Breast epithelium (tissue), 4 donors: ENCODE results near the gene STARD13. TPM values are rescaled to one million over a fixed set of nuclear protein-coding genes. Genes with fewer than 3 reads are reported as not detected.
A peak's percentile ranks its signal among the peaks of the same experiment; 100 is the strongest.

Experiments used
- DNase-seq, 2 donors: peaks; one replicate each; pipeline ENCODE4 v3.0.0-alpha.2; 2019; ENCODE audit warnings: low spot score in 2 of 2
- H3K27ac ChIP-seq, 2 donors: fragments of 200-600 bp; sonication (generic) in 1 of 2; one replicate each; pipeline ENCODE4 v1.5.1; 2016 to 2019; ENCODE audit warnings: mild to moderate bottlenecking in 1 of 2
- H3K27me3 ChIP-seq, 2 donors: fragments of 200-600 bp; sonication (generic) in 1 of 2; one replicate each; pipeline versions ENCODE4 v1.5.1 to v1.6.0; 2017 to 2019; ENCODE audit warnings: control low read depth in 1 of 2, mild to moderate bottlenecking in 1 of 2
- H3K36me3 ChIP-seq: fragments of 200-600 bp; one replicate; pipeline ENCODE4 v1.5.1; 2019
- H3K4me1 ChIP-seq, 2 donors: fragments of 200-600 bp; sonication (generic); one replicate each; pipeline ENCODE4 v1.5.1; 2016 to 2019; ENCODE audit warnings: control low read depth in 1 of 2
- H3K4me3 ChIP-seq, 3 donors: fragments of 200-600 bp; sonication (generic); 1 replicate in 2 of 3; 2 replicates in 1 of 3; pipeline ENCODE4 v1.5.1; 2016 to 2019; ENCODE audit warnings: mild to moderate bottlenecking in 3 of 3, moderate library complexity in 2 of 3
- H3K9me3 ChIP-seq, 2 donors: fragments of 200-600 bp; sonication (generic) in 1 of 2; one replicate each; pipeline ENCODE4 v1.5.1; 2016 to 2019; ENCODE audit warnings: control low read depth in 1 of 2
- CTCF ChIP-seq, 3 donors: fragments of 450-650 bp; IDR thresholded peaks; one replicate each; pipeline ENCODE4 v1.5.1; 2016 to 2017; ENCODE audit warnings: antibody characterized with exemption in 3 of 3, mild to moderate bottlenecking in 3 of 3, moderate library complexity in 3 of 3
- POLR2A ChIP-seq: fragments of 450-650 bp; IDR thresholded peaks from one replicate; pipeline ENCODE4 v1.6.1; 2016; ENCODE audit warnings: antibody characterized with exemption, mild to moderate bottlenecking, moderate library complexity
- POLR2AphosphoS5 ChIP-seq, 3 donors: sonication (generic); formaldehyde crosslinking; IDR thresholded peaks; one replicate each; pipeline ENCODE4 v1.6.1; 2017; ENCODE audit warnings: antibody characterized with exemption in 3 of 3
- intact Hi-C: fragments of 100-400 bp; cut with DNase I; formaldehyde crosslinking; loops from one replicate; pipeline ENCODE4 v1.15.1; 2023; ENCODE audit warnings: low total_unique reads
- total RNA-seq, 3 donors: library from RNA; depleted of rRNA; stranded (reverse); fragments of >200 nt; gene quantifications; one replicate each; pipeline ENCODE4 v1.1.0, GENCODE V29; 2016

Gene STARD13
- total RNA-seq, 3 donors from 2014 or later = 42.4 to 62.3 (median 58.7) TPM

- H3K4me1 ChIP-seq = no peaks in the 10 kb centered on the region
- no peak for DNase-seq
- H3K27ac ChIP-seq = peak overlapping the region in 1 of 2 donors; percentile 44
- no peaks in the 10 kb centered on the region for H3K36me3 ChIP-seq
- H3K9me3 ChIP-seq = no peaks in the 10 kb centered on the region
- H3K4me3 ChIP-seq = no peak overlapping the region
- no peak for TF ChIP-seq POLR2AphosphoS5 (IDR thresholded peaks at IDR 0.05)
- intact Hi-C loops = no loop called here
- H3K27me3 ChIP-seq = no peaks in the 10 kb centered on the region
These were observed 86.2 kb downstream of the STARD13 start for GRCh38 chr13:33199289-33199850.

GRCh38 chr13:33197541-33197971 lies 88.0 kb downstream of the STARD13 start:
- intact Hi-C loops = no loop called here
- no peak overlapping the region for H3K4me3 ChIP-seq
- no peaks in the 10 kb centered on the region for H3K4me1 ChIP-seq
- TF ChIP-seq POLR2AphosphoS5 (IDR thresholded peaks at IDR 0.05) (no peak), CTCF (IDR thresholded peaks at IDR 0.05) (no peak), POLR2A (no peak)
- no peaks in the 10 kb centered on the region for H3K36me3 ChIP-seq
- H3K9me3 ChIP-seq = no peaks in the 10 kb centered on the region
- H3K27ac ChIP-seq = peak overlapping the region in 1 of 2 donors; percentile 5
- H3K27me3 ChIP-seq = no peaks in the 10 kb centered on the region
- no peak for DNase-seq

- Histone ChIP-seq H3K27me3 (no peaks in the 10 kb centered on the region), H3K36me3 (no peaks in the 10 kb centered on the region), H3K9me3 (no peaks in the 10 kb centered on the region), H3K27ac (peak overlapping the region in 1 of 2 donors; percentile 8), H3K4me3 (no peak overlapping the region), H3K4me1 (no peaks in the 10 kb centered on the region)
- intact Hi-C loops = no loop called here
- no peak for DNase-seq
- TF ChIP-seq POLR2AphosphoS5 (IDR thresholded peaks at IDR 0.05) (no peak), CTCF (IDR thresholded peaks at IDR 0.05) (no peak), POLR2A (no peak)
These were observed 88.8 kb downstream of the STARD13 start for GRCh38 chr13:33196767-33197166.

DNA sequence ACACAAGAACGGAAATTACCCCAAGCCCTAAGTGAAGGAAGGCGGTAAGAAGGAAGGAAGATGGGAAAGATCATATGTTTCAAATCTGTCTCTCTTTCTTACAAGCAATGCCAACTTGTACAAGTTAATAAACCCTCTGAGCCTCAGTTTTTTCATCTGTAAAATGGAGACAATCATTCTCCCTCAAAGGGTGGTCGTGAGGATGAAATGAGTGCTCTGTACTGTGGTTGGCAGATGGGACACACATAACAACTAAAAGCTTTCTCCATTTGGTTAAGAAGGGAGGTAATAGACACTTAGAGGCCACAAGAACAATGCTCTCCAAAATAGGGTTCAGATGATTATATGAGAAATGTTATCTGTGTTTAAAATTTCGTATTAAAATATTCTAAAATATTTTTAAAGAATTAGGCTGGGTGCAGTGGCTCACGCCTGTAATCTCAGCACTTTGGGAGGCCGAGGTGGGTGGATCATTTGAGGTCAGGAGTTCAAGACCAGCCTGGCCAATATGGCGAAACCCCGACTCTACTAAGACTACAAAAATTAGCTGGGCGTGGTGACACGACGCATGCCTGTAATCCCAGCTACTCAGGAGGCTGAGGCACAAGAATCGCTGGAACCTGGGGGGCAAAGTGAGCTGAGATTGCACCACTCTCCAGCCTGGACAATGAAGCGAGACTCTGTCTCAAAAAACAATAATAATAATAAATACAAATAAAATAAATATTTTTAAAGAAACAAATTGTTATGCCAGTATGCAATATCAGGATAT lies 89.7 kb downstream of the STARD13 start:
- no peaks in the 10 kb centered on the region for H3K4me1 ChIP-seq
- TF ChIP-seq CTCF (IDR thresholded peaks at IDR 0.05) = no peak
- no peak for TF ChIP-seq POLR2AphosphoS5 (IDR thresholded peaks at IDR 0.05)
- TF ChIP-seq POLR2A = no peak
- peak overlapping the region; percentile 57 to 61 for H3K27ac ChIP-seq
- H3K27me3 ChIP-seq = no peaks in the 10 kb centered on the region
- H3K9me3 ChIP-seq = no peaks in the 10 kb centered on the region
- H3K4me3 ChIP-seq = peak overlapping the region in 1 of 3 donors; percentile 9
- H3K36me3 ChIP-seq = no peaks in the 10 kb centered on the region
- intact Hi-C loops = no loop called here
- DNase-seq = no peak

DNA sequence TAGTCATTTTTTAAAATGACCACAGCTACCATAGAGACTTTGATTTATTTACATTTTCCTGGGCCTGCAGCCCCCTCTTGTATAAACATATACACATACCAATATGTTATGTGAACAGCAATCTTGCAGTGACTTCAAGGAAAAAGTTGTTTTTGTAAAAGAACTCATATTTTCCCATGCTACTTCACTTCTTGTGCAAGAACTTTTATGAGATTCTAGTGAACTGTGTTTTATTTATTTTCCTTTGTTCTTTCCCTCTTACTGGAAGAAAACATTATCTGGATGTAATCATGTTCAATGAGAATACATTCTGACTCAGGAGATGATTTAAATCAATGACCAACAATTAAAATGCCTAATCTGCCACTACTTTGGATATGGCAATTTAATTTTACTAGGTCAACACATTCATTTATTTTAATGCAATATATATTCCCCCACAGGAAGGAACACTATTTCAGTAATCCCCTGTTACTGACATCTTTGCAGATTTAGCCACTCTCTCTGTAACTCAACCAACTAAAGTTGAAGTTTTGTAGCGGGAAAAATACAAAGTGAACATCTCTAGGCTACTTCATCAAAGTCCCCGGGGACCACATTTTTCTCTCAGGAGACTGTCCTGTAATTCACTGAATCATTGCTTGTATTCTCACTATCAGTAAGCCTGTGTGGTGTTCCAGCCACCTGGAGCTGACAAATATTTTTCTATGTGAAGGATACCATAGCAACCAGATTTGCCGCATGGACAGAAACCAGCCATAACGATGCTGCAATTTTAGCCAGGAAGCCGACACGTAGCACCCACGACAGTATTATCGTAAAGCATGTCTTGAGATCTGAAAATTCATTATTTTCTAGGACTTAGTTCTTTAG lies 90.5 kb downstream of the STARD13 start:
- Histone ChIP-seq H3K4me3 (peak overlapping the region in 1 of 3 donors; percentile 9), H3K27ac (peak overlapping the region; percentile 57 to 61), H3K27me3 (no peaks in the 10 kb centered on the region), H3K36me3 (no peaks in the 10 kb centered on the region), H3K4me1 (no peaks in the 10 kb centered on the region), H3K9me3 (no peaks in the 10 kb centered on the region)
- intact Hi-C loops = no loop called here
- TF ChIP-seq POLR2A = no peak
- TF ChIP-seq CTCF (IDR thresholded peaks at IDR 0.05) = no peak
- no peak for TF ChIP-seq POLR2AphosphoS5 (IDR thresholded peaks at IDR 0.05)
- DNase-seq = no peak
